CD8-positive, alpha-beta memory T cell (primary cell): ENCODE data around the gene MAGI1. TPM values are rescaled to one million over a fixed set of nuclear protein-coding genes. Genes with fewer than 3 reads are reported as not detected.
A peak's percentile ranks its signal among the peaks of the same experiment; 100 is the strongest.

Experiments used
- CTCF ChIA-PET: fragments of 350-600 bp; sonication (Branson Sonifier 250); formaldehyde crosslinking; loops from one replicate; lab custom pipeline; 2021; ENCODE audit warnings: antibody characterized with exemption; lab: Charles Lee
- POLR2A ChIA-PET: fragments of 350-600 bp; sonication (Branson Sonifier 250); formaldehyde crosslinking; loops from one replicate; lab custom pipeline; 2021; ENCODE audit warnings: antibody characterized with exemption; lab: Charles Lee
- DNase-seq, 5 donors: peaks; one replicate each; pipeline versions ENCODE4 v3.0.0 to v3.0.0-alpha.2; 2020 to 2022; ENCODE audit warnings: mixed read lengths in 1 of 5
- H3K27ac ChIP-seq: one replicate; pipeline ENCODE4 v1.7.0; 2013; ENCODE audit warnings: low read depth, mild to moderate bottlenecking, low read length, moderate library complexity
- H3K27me3 ChIP-seq: 2 replicates; pipeline ENCODE4 v1.7.0; 2013; ENCODE audit warnings: low read length, mild to moderate bottlenecking; ENCODE audit not compliant: insufficient read depth, poor library complexity, severe bottlenecking
- H3K36me3 ChIP-seq: 2 replicates; pipeline ENCODE4 v1.7.0; 2013; ENCODE audit warnings: mild to moderate bottlenecking, low read length, moderate library complexity; ENCODE audit not compliant: insufficient read depth
- H3K4me1 ChIP-seq: 2 replicates; pipeline ENCODE4 v1.7.0; 2013; ENCODE audit warnings: mild to moderate bottlenecking, low read length, moderate library complexity; ENCODE audit not compliant: insufficient read depth
- H3K4me3 ChIP-seq: 2 replicates; pipeline ENCODE4 v1.7.0; 2013; ENCODE audit warnings: mild to moderate bottlenecking, low read length
- H3K9me3 ChIP-seq: 2 replicates; pipeline ENCODE4 v1.7.0; 2013; ENCODE audit warnings: mild to moderate bottlenecking, low read length
- H3K27ac Mint-ChIP-seq, 8 donors: one replicate each; pipeline ENCODE4 v1.8.0; 2020 to 2021; ENCODE audit warnings: mixed read lengths in 8 of 8, mild to moderate bottlenecking in 6 of 8, inconsistent platforms in 3 of 8, moderate library complexity in 3 of 8
- H3K27me3 Mint-ChIP-seq, 2 donors: one replicate each; pipeline ENCODE4 v1.8.0; 2020 to 2021; ENCODE audit warnings: mixed read lengths in 2 of 2, mild to moderate bottlenecking in 1 of 2, moderate library complexity in 1 of 2
- H3K36me3 Mint-ChIP-seq, 3 donors: one replicate each; pipeline ENCODE4 v1.8.0; 2020 to 2021; ENCODE audit warnings: mixed read lengths in 3 of 3, inconsistent platforms in 1 of 3, mild to moderate bottlenecking in 1 of 3
- H3K4me1 Mint-ChIP-seq, 3 donors: one replicate each; pipeline ENCODE4 v1.8.0; 2020 to 2021; ENCODE audit warnings: mixed read lengths in 3 of 3, inconsistent platforms in 1 of 3, mild to moderate bottlenecking in 1 of 3
- H3K4me3 Mint-ChIP-seq, 7 donors: one replicate each; pipeline ENCODE4 v1.8.0; 2020 to 2021; ENCODE audit warnings: mixed read lengths in 7 of 7, mild to moderate bottlenecking in 6 of 7, moderate library complexity in 4 of 7, inconsistent platforms in 2 of 7
- H3K9me3 Mint-ChIP-seq, 5 donors: one replicate each; pipeline ENCODE4 v1.8.0; 2020 to 2022; ENCODE audit warnings: mixed read lengths in 5 of 5, mild to moderate bottlenecking in 3 of 5, moderate library complexity in 2 of 5, inconsistent platforms in 1 of 5
- polyA plus RNA-seq: library from polyadenylated mRNA; unstranded; fragments of 300-500 nt; fragmentation: Illumina TruSeq; gene quantifications from one replicate; pipeline ENCODE4 v1.2.3, GENCODE V29; 2021
- total RNA-seq, 2 experiments: library from RNA; stranded (reverse); gene quantifications; one replicate each; pipeline ENCODE4 v1.2.3, GENCODE V29; 2021

The MAGI1 gene
- total RNA-seq (under 1 TPM; 0.15 to 0.42 TPM), polyA plus RNA-seq (not detected)

- H3K36me3 Mint-ChIP-seq = no peaks in the 10 kb centered on the region
- Histone ChIP-seq H3K36me3 (no peaks in the 10 kb centered on the region), H3K4me1 (no peaks in the 10 kb centered on the region), H3K27me3 (peaks cover 5% of the 10 kb centered on the region), H3K9me3 (no peaks in the 10 kb centered on the region), H3K27ac (no peak within 1 kb of the TSS), H3K4me3 (no peak within 1 kb of the TSS)
- H3K9me3 Mint-ChIP-seq = no peaks in the 10 kb centered on the region
- DNase-seq = no peak
- H3K4me3 Mint-ChIP-seq = peak within 1 kb of the TSS in 6 of 7 donors; percentile 47 to 81 (median 61)
- H3K27me3 Mint-ChIP-seq = peaks cover 25 to 64% of the 10 kb centered on the region in 2 donors
- peaks cover 12 to 18% (median 17%) of the 10 kb centered on the region in 3 donors for H3K4me1 Mint-ChIP-seq
- ChIA-PET CTCF (no interaction called here), POLR2A (no interaction called here)
- H3K27ac Mint-ChIP-seq = no peak within 1 kb of the TSS
These were observed at the start of gene MAGI1 for GRCh38 chr3:66038726-66039589. Gene MAGI1 (minus strand): TSS chr3:66038918. CDS start chr3:66038308, 610 bp downstream.

GRCh38 chr3:66083784-66084213, 45.1 kb upstream of the MAGI1 start:
- no peaks in the 10 kb centered on the region for H3K36me3 ChIP-seq
- no peaks in the 10 kb centered on the region for H3K4me1 Mint-ChIP-seq
- H3K27ac Mint-ChIP-seq = no peak overlapping the region
- no peaks in the 10 kb centered on the region for H3K27me3 ChIP-seq
- H3K27me3 Mint-ChIP-seq = peaks cover 0 to under 1% of the 10 kb centered on the region in 2 donors
- no peak for DNase-seq
- no peaks in the 10 kb centered on the region for H3K4me1 ChIP-seq
- peaks cover 0 to 3% (median 0%) of the 10 kb centered on the region in 5 donors for H3K9me3 Mint-ChIP-seq
- H3K27ac ChIP-seq = no peak overlapping the region
- no peaks in the 10 kb centered on the region for H3K36me3 Mint-ChIP-seq
- no peak overlapping the region for H3K4me3 Mint-ChIP-seq
- H3K9me3 ChIP-seq = no peaks in the 10 kb centered on the region
- POLR2A ChIA-PET = no interaction called here
- no peak overlapping the region for H3K4me3 ChIP-seq
- CTCF ChIA-PET = no interaction called here

- Mint-ChIP-seq H3K27me3 (peaks cover 0 to 1% of the 10 kb centered on the region in 2 donors), H3K27ac (no peak overlapping the region), H3K9me3 (peaks cover 0 to 3% (median 0%) of the 10 kb centered on the region in 5 donors), H3K36me3 (no peaks in the 10 kb centered on the region), H3K4me1 (no peaks in the 10 kb centered on the region), H3K4me3 (no peak overlapping the region)
- H3K27ac ChIP-seq = no peak overlapping the region
- H3K27me3 ChIP-seq = no peaks in the 10 kb centered on the region
- POLR2A ChIA-PET = no interaction called here
- H3K4me3 ChIP-seq = no peak overlapping the region
- H3K4me1 ChIP-seq = no peaks in the 10 kb centered on the region
- CTCF ChIA-PET = no interaction called here
- H3K36me3 ChIP-seq = no peaks in the 10 kb centered on the region
- no peaks in the 10 kb centered on the region for H3K9me3 ChIP-seq
- DNase-seq = no peak
These were observed 44.5 kb upstream of the MAGI1 start for GRCh38 chr3:66083096-66083678.

GRCh38 chr3:66082679-66083078, 44.0 kb upstream of the MAGI1 start:
- Mint-ChIP-seq H3K4me1 (no peaks in the 10 kb centered on the region), H3K27ac (no peak overlapping the region), H3K9me3 (peaks cover 0 to 3% (median 0%) of the 10 kb centered on the region in 5 donors), H3K36me3 (no peaks in the 10 kb centered on the region), H3K27me3 (peaks cover 0 to 1% of the 10 kb centered on the region in 2 donors), H3K4me3 (no peak overlapping the region)
- Histone ChIP-seq H3K9me3 (no peaks in the 10 kb centered on the region), H3K27me3 (no peaks in the 10 kb centered on the region), H3K27ac (no peak overlapping the region), H3K36me3 (no peaks in the 10 kb centered on the region), H3K4me1 (no peaks in the 10 kb centered on the region), H3K4me3 (no peak overlapping the region)
- ChIA-PET CTCF (no interaction called here), POLR2A (no interaction called here)
- DNase-seq = no peak

- ChIA-PET CTCF (no interaction called here), POLR2A (no interaction called here)
- H3K27ac Mint-ChIP-seq = no peak overlapping the region
- Histone ChIP-seq H3K27me3 (no peaks in the 10 kb centered on the region), H3K4me3 (no peak overlapping the region), H3K4me1 (no peaks in the 10 kb centered on the region), H3K9me3 (no peaks in the 10 kb centered on the region), H3K27ac (no peak overlapping the region), H3K36me3 (no peaks in the 10 kb centered on the region)
- H3K4me3 Mint-ChIP-seq = no peak overlapping the region
- no peaks in the 10 kb centered on the region for H3K36me3 Mint-ChIP-seq
- no peaks in the 10 kb centered on the region for H3K4me1 Mint-ChIP-seq
- peaks cover 0 to 1% of the 10 kb centered on the region in 2 donors for H3K27me3 Mint-ChIP-seq
- H3K9me3 Mint-ChIP-seq = peaks cover 0 to 3% (median 0%) of the 10 kb centered on the region in 5 donors
- DNase-seq = no peak
These were observed 41.4 kb upstream of the MAGI1 start for GRCh38 chr3:66080167-66080566.

GRCh38 chr3:66077973-66078372, 39.3 kb upstream of the MAGI1 start:
- no peak overlapping the region for H3K27ac Mint-ChIP-seq
- CTCF ChIA-PET = no interaction called here

GRCh38 chr3:66076861-66077470, 38.2 kb upstream of the MAGI1 start:
- Mint-ChIP-seq H3K4me3 (no peak overlapping the region), H3K27ac (no peak overlapping the region), H3K27me3 (peaks cover 0 to 1% of the 10 kb centered on the region in 2 donors), H3K9me3 (peaks cover 0 to 3% (median 0%) of the 10 kb centered on the region in 5 donors), H3K36me3 (no peaks in the 10 kb centered on the region), H3K4me1 (no peaks in the 10 kb centered on the region)
- ChIA-PET POLR2A (no interaction called here), CTCF (no interaction called here)
- Histone ChIP-seq H3K4me1 (no peaks in the 10 kb centered on the region), H3K4me3 (no peak overlapping the region), H3K36me3 (no peaks in the 10 kb centered on the region), H3K9me3 (no peaks in the 10 kb centered on the region), H3K27me3 (no peaks in the 10 kb centered on the region), H3K27ac (no peak overlapping the region)
- no peak for DNase-seq

More at GRCh38 chr3:66077973-66078372, 39.3 kb upstream of the MAGI1 start:
- H3K36me3 ChIP-seq = no peaks in the 10 kb centered on the region
- no peaks in the 10 kb centered on the region for H3K4me1 ChIP-seq
- no peak overlapping the region for H3K4me3 Mint-ChIP-seq
- H3K27ac ChIP-seq = no peak overlapping the region
- H3K27me3 Mint-ChIP-seq = peaks cover 0 to 1% of the 10 kb centered on the region in 2 donors
- no peaks in the 10 kb centered on the region for H3K9me3 ChIP-seq
- H3K27me3 ChIP-seq = no peaks in the 10 kb centered on the region
- no peak for DNase-seq
- H3K9me3 Mint-ChIP-seq = peaks cover 0 to 3% (median 0%) of the 10 kb centered on the region in 5 donors
- no peaks in the 10 kb centered on the region for H3K36me3 Mint-ChIP-seq
- H3K4me3 ChIP-seq = no peak overlapping the region
- no peaks in the 10 kb centered on the region for H3K4me1 Mint-ChIP-seq
- POLR2A ChIA-PET = no interaction called here

- H3K9me3 Mint-ChIP-seq = peaks cover 0 to 5% (median 0%) of the 10 kb centered on the region in 5 donors
- no peaks in the 10 kb centered on the region for H3K27me3 ChIP-seq
- H3K27ac ChIP-seq = no peak overlapping the region
- no peaks in the 10 kb centered on the region for H3K9me3 ChIP-seq
- no peaks in the 10 kb centered on the region for H3K4me1 ChIP-seq
- H3K4me3 ChIP-seq = no peak overlapping the region
- DNase-seq = no peak
- POLR2A ChIA-PET = no interaction called here
- no peaks in the 10 kb centered on the region for H3K36me3 Mint-ChIP-seq
- no peaks in the 10 kb centered on the region for H3K36me3 ChIP-seq
- H3K27ac Mint-ChIP-seq = no peak overlapping the region
- peaks cover 0 to 1% of the 10 kb centered on the region in 2 donors for H3K27me3 Mint-ChIP-seq
- H3K4me3 Mint-ChIP-seq = no peak overlapping the region
- CTCF ChIA-PET = no interaction called here
- H3K4me1 Mint-ChIP-seq = no peaks in the 10 kb centered on the region
These were observed 36.6 kb upstream of the MAGI1 start for GRCh38 chr3:66075281-66075680.
